ENCODE results near the gene CNTROB. TPM values are rescaled to one million over a fixed set of nuclear protein-coding genes. Genes with fewer than 3 reads are reported as not detected.

The CNTROB gene
- total RNA-seq, 1 experiment from 2014 or later = 39.7 TPM

DNA sequence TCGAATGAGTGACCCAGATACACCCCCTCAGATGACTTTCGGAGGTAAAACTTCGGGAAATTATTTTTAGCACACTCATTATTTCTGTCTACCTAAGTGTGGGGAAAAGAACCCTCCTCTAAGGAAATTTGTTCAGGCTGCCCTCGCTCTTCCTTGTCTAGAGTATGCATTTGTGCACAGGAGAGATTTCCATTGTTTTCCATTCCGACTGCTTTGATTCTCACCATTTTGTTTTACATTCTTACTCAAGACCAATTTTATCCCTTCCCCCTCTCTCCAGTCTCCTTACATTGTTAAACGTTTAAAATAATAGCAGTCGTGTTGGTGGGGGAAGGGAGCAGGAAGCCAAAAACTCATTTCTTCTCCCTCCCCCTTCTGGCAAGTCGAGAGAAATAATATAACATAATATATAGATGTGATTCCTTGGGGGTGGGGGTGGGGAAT is 44.9 kb upstream of the CNTROB start:
- Mint-ChIP-seq H3K36me3 (no peaks in the 10 kb centered on the region; the same call in 1 of the 2 replicates), H3K27ac (no peak overlapping the region), H3K27me3 (ENCODE audit: low read depth) (no peaks in the 10 kb centered on the region; the same call in 1 of the 2 replicates), H3K4me1 (peaks cover 10% of the 10 kb centered on the region), H3K4me3 (no peak overlapping the region), H3K9me3 (no peaks in the 10 kb centered on the region)
- DNase-seq (ENCODE audit: low spot score) = no peak
- TF ChIP-seq TP53 (CRISPR knock-in tag; IDR thresholded peaks at IDR 0.05) = no peak
- no peak for TF ChIP-seq FOXK1 (CRISPR knock-in tag; IDR thresholded peaks at IDR 0.05)
- no peak for TF ChIP-seq HMGA2 (CRISPR knock-in tag; IDR thresholded peaks at IDR 0.05)
- TF ChIP-seq, protein P1, sequence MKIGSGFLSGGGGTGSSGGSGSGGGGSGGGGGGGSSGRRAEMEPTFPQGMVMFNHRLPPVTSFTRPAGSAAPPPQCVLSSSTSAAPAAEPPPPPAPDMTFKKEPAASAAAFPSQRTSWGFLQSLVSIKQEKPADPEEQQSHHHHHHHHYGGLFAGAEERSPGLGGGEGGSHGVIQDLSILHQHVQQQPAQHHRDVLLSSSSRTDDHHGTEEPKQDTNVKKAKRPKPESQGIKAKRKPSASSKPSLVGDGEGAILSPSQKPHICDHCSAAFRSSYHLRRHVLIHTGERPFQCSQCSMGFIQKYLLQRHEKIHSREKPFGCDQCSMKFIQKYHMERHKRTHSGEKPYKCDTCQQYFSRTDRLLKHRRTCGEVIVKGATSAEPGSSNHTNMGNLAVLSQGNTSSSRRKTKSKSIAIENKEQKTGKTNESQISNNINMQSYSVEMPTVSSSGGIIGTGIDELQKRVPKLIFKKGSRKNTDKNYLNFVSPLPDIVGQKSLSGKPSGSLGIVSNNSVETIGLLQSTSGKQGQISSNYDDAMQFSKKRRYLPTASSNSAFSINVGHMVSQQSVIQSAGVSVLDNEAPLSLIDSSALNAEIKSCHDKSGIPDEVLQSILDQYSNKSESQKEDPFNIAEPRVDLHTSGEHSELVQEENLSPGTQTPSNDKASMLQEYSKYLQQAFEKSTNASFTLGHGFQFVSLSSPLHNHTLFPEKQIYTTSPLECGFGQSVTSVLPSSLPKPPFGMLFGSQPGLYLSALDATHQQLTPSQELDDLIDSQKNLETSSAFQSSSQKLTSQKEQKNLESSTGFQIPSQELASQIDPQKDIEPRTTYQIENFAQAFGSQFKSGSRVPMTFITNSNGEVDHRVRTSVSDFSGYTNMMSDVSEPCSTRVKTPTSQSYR (CRISPR knock-in tag; IDR thresholded peaks at IDR 0.05) = no peak
- no peak for TF ChIP-seq GABPB1 (CRISPR knock-in tag; IDR thresholded peaks at IDR 0.05)
- TF ChIP-seq TCF7 (CRISPR knock-in tag; IDR thresholded peaks at IDR 0.05; ENCODE audit: low read depth) = no peak
- no peak for TF ChIP-seq GTF2I (CRISPR knock-in tag; conservative IDR thresholded peaks at IDR 0.05)
- TF ChIP-seq, protein P2, sequence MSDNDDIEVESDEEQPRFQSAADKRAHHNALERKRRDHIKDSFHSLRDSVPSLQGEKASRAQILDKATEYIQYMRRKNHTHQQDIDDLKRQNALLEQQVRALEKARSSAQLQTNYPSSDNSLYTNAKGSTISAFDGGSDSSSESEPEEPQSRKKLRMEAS (CRISPR knock-in tag; IDR thresholded peaks at IDR 0.05) = no peak
- TF ChIP-seq, protein P3, sequence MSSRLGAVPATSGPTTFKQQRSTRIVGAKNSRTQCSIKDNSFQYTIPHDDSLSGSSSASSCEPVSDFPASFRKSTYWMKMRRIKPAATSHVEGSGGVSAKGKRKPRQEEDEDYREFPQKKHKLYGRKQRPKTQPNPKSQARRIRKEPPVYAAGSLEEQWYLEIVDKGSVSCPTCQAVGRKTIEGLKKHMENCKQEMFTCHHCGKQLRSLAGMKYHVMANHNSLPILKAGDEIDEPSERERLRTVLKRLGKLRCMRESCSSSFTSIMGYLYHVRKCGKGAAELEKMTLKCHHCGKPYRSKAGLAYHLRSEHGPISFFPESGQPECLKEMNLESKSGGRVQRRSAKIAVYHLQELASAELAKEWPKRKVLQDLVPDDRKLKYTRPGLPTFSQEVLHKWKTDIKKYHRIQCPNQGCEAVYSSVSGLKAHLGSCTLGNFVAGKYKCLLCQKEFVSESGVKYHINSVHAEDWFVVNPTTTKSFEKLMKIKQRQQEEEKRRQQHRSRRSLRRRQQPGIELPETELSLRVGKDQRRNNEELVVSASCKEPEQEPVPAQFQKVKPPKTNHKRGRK (CRISPR knock-in tag; IDR thresholded peaks at IDR 0.05; ENCODE audit: borderline replicate concordance) = no peak
- no peak for TF ChIP-seq JAZF1 (CRISPR knock-in tag; IDR thresholded peaks at IDR 0.05)
- TF ChIP-seq, protein P4, sequence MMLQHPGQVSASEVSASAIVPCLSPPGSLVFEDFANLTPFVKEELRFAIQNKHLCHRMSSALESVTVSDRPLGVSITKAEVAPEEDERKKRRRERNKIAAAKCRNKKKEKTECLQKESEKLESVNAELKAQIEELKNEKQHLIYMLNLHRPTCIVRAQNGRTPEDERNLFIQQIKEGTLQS (CRISPR knock-in tag; conservative IDR thresholded peaks at IDR 0.05) = no peak
- TF ChIP-seq ZNF263 (CRISPR knock-in tag; IDR thresholded peaks at IDR 0.05; ENCODE audit: low read depth) = no peak
- TF ChIP-seq ESRRA (CRISPR knock-in tag; IDR thresholded peaks at IDR 0.05; ENCODE audit: borderline replicate concordance) = no peak
- TF ChIP-seq JUN (CRISPR knock-in tag; IDR thresholded peaks at IDR 0.05) = no peak
- TF ChIP-seq, protein P5, sequence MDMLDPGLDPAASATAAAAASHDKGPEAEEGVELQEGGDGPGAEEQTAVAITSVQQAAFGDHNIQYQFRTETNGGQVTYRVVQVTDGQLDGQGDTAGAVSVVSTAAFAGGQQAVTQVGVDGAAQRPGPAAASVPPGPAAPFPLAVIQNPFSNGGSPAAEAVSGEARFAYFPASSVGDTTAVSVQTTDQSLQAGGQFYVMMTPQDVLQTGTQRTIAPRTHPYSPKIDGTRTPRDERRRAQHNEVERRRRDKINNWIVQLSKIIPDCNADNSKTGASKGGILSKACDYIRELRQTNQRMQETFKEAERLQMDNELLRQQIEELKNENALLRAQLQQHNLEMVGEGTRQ (CRISPR knock-in tag; IDR thresholded peaks at IDR 0.05) = no peak
- no peak for TF ChIP-seq ELF4 (CRISPR knock-in tag; IDR thresholded peaks at IDR 0.05; ENCODE audit: low read depth)
- no peak for TF ChIP-seq SP1 (CRISPR knock-in tag; conservative IDR thresholded peaks at IDR 0.05)
- TF ChIP-seq, protein P6, sequence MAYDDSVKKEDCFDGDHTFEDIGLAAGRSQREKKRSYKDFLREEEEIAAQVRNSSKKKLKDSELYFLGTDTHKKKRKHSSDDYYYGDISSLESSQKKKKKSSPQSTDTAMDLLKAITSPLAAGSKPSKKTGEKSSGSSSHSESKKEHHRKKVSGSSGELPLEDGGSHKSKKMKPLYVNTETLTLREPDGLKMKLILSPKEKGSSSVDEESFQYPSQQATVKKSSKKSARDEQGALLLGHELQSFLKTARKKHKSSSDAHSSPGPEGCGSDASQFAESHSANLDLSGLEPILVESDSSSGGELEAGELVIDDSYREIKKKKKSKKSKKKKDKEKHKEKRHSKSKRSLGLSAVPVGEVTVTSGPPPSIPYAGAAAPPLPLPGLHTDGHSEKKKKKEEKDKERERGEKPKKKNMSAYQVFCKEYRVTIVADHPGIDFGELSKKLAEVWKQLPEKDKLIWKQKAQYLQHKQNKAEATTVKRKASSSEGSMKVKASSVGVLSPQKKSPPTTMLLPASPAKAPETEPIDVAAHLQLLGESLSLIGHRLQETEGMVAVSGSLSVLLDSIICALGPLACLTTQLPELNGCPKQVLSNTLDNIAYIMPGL (CRISPR knock-in tag; IDR thresholded peaks at IDR 0.05) = no peak
- TF ChIP-seq, protein P7, sequence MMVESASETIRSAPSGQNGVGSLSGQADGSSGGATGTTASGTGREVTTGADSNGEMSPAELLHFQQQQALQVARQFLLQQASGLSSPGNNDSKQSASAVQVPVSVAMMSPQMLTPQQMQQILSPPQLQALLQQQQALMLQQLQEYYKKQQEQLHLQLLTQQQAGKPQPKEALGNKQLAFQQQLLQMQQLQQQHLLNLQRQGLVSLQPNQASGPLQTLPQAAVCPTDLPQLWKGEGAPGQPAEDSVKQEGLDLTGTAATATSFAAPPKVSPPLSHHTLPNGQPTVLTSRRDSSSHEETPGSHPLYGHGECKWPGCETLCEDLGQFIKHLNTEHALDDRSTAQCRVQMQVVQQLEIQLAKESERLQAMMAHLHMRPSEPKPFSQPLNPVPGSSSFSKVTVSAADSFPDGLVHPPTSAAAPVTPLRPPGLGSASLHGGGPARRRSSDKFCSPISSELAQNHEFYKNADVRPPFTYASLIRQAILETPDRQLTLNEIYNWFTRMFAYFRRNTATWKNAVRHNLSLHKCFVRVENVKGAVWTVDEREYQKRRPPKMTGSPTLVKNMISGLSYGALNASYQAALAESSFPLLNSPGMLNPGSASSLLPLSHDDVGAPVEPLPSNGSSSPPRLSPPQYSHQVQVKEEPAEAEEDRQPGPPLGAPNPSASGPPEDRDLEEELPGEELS (CRISPR knock-in tag; IDR thresholded peaks at IDR 0.05) = no peak
- ChIA-PET POLR2A (no interaction called here), CTCF (no interaction called here)
- no peak for ATAC-seq
